Smooth muscle cell (in vitro differentiated cells): ENCODE measurements around the gene CTNNB1. TPM values are rescaled to one million over a fixed set of nuclear protein-coding genes. Genes with fewer than 3 reads are reported as not detected.

Experiments
- DNase-seq: peaks from one replicate; lab custom pipeline; 2025; ENCODE audit not compliant: unreplicated experiment; lab: John Stamatoyannopoulos, UW
- H2AFZ ChIP-seq: fragments of 200-600 bp; sonication (generic); 2 replicates; pipeline ENCODE4 v1.6.0; 2016; ENCODE audit warnings: antibody characterized with exemption, low read depth, mild to moderate bottlenecking
- H3F3A ChIP-seq: fragments of 200-600 bp; sonication (generic); 2 replicates; pipeline ENCODE4 v1.6.0; 2017; ENCODE audit warnings: antibody characterized with exemption, low read depth
- H3K27ac ChIP-seq: fragments of 200-600 bp; sonication (generic); 2 replicates; pipeline ENCODE4 v1.5.1; 2016; ENCODE audit warnings: low read depth, mild to moderate bottlenecking
- H3K27me3 ChIP-seq: fragments of 200-600 bp; sonication (generic); 2 replicates; pipeline ENCODE4 v1.6.1; 2016; ENCODE audit warnings: low read depth, mild to moderate bottlenecking
- H3K36me3 ChIP-seq: fragments of 200-600 bp; sonication (generic); 2 replicates; pipeline ENCODE4 v1.5.1; 2016; ENCODE audit warnings: low read depth
- H3K4me1 ChIP-seq: fragments of 200-600 bp; sonication (generic); 2 replicates; pipeline ENCODE4 v1.5.1; 2016; ENCODE audit warnings: low read depth
- H3K4me2 ChIP-seq: fragments of 200-600 bp; sonication (generic); 2 replicates; pipeline ENCODE4 v1.6.0; 2016; ENCODE audit warnings: mild to moderate bottlenecking
- H3K4me3 ChIP-seq: fragments of 200-600 bp; sonication (generic); 2 replicates; pipeline ENCODE4 v1.5.1; 2016; ENCODE audit warnings: mild to moderate bottlenecking
- H3K79me2 ChIP-seq: fragments of 200-600 bp; sonication (generic); 2 replicates; pipeline ENCODE4 v1.6.0; 2016; ENCODE audit warnings: low read depth, mild to moderate bottlenecking
- H3K9ac ChIP-seq: fragments of 200-600 bp; sonication (generic); 2 replicates; pipeline ENCODE4 v1.6.0; 2016; ENCODE audit warnings: low read depth
- H3K9me3 ChIP-seq: fragments of 200-600 bp; sonication (generic); replicated peaks from 2 replicates; pipeline ENCODE4 v1.5.1; 2016; ENCODE audit warnings: low read depth
- H4K20me1 ChIP-seq: fragments of 200-600 bp; sonication (generic); 2 replicates; pipeline ENCODE4 v1.6.0; 2016; ENCODE audit warnings: low read depth
- CTCF ChIP-seq: fragments of 200-600 bp; sonication (generic); IDR thresholded peaks from 2 replicates; pipeline ENCODE4 v1.5.1; 2017; ENCODE audit warnings: borderline replicate concordance, mild to moderate bottlenecking, antibody characterized with exemption; ENCODE audit not compliant: insufficient read depth, poor library complexity, severe bottlenecking
- WGBS: methylation state at CpG from one replicate; pipeline ENCODE4 v1.1.7; 2016; ENCODE audit warnings: low lambda C conversion rate; 5-methylcytosine and 5-hydroxymethylcytosine counted together
- polyA plus RNA-seq: library from polyadenylated mRNA; unstranded; fragments of >200 nt; fragmentation: Nextera tagmentation; extraction: Ambion mirVana; gene quantifications from 2 replicates; pipeline ENCODE4 v1.2.1, GENCODE V29; 2016
- total RNA-seq: library from RNA; depleted of rRNA; stranded (reverse); fragments of >200 nt; gene quantifications from 2 replicates; pipeline ENCODE4 v1.2.3, GENCODE V29; 2014

The CTNNB1 gene
- total and polyA plus RNA-seq, 2 experiments from 2014 or later: 167 to 957 TPM

GRCh38 chr3:41241800-41242571 lies 42.7 kb downstream of the CTNNB1 start:
- Histone ChIP-seq H2AFZ (no peak overlapping the region), H3K4me3 (no peak overlapping the region), H3K27me3 (no peaks in the 10 kb centered on the region), H3K79me2 (peaks cover 10% of the 10 kb centered on the region), H3K4me2 (no peak overlapping the region), H3K4me1 (peaks cover 5% of the 10 kb centered on the region), H3K9me3 (no peaks in the 10 kb centered on the region), H3F3A (peaks cover 71% of the 10 kb centered on the region), H3K27ac (peak overlapping the region; percentile 83), H4K20me1 (peaks cover 63% of the 10 kb centered on the region), H3K36me3 (peaks cover 26% of the 10 kb centered on the region), H3K9ac (no peak overlapping the region)
- TF ChIP-seq CTCF: no peak
- 92% methylated on average over 7 of the region's 7 CpGs for WGBS
- DNase-seq: no peak

GRCh38 chr3:41243183-41243582 lies 43.9 kb downstream of the CTNNB1 start:
- Histone ChIP-seq H3K4me2 (no peak overlapping the region), H3K4me3 (no peak overlapping the region), H3K27ac (peak overlapping the region; percentile 83), H3K4me1 (peaks cover 5% of the 10 kb centered on the region), H3K79me2 (peaks cover 3% of the 10 kb centered on the region), H3K27me3 (no peaks in the 10 kb centered on the region), H3K9ac (no peak overlapping the region), H3K36me3 (peaks cover 14% of the 10 kb centered on the region), H3K9me3 (no peaks in the 10 kb centered on the region), H3F3A (peaks cover 63% of the 10 kb centered on the region), H2AFZ (no peak overlapping the region), H4K20me1 (peaks cover 51% of the 10 kb centered on the region)
- TF ChIP-seq CTCF: no peak
- DNase-seq: no peak
- 50% methylated on average over 2 of the region's 2 CpGs for WGBS

GRCh38 chr3:41244620-41245336 lies 45.5 kb downstream of the CTNNB1 start:
- DNase-seq: no peak
- Histone ChIP-seq H3K9ac (no peak overlapping the region), H3K27me3 (no peaks in the 10 kb centered on the region), H3K36me3 (peaks cover 6% of the 10 kb centered on the region), H3K4me3 (no peak overlapping the region), H3K4me2 (no peak overlapping the region), H2AFZ (no peak overlapping the region), H3K27ac (no peak overlapping the region), H3K4me1 (peaks cover 5% of the 10 kb centered on the region), H3F3A (peaks cover 48% of the 10 kb centered on the region), H3K9me3 (no peaks in the 10 kb centered on the region), H4K20me1 (peaks cover 35% of the 10 kb centered on the region), H3K79me2 (no peaks in the 10 kb centered on the region)
- TF ChIP-seq CTCF: no peak
- 76% methylated on average over 6 of the region's 6 CpGs for WGBS
